Vagina (tissue), 2 donors: ENCODE results near the gene TCERG1. TPM values are rescaled to one million over a fixed set of nuclear protein-coding genes. Genes with fewer than 3 reads are reported as not detected.

Experiments used
- DNase-seq, 2 donors: peaks; one replicate each; pipeline ENCODE4 v3.0.0-alpha.2; 2017; ENCODE audit errors: extremely low spot score in 2 of 2
- H3K27ac ChIP-seq: fragments of 200-600 bp; sonication (generic); one replicate; pipeline ENCODE4 v1.5.1; 2019
- H3K27me3 ChIP-seq: fragments of 200-600 bp; sonication (generic); one replicate; pipeline ENCODE4 v1.5.1; 2019
- H3K36me3 ChIP-seq, 2 donors: fragments of 200-600 bp; sonication (generic); one replicate each; pipeline ENCODE4 v1.5.1; 2017 to 2019
- H3K4me1 ChIP-seq: fragments of 200-600 bp; sonication (generic); one replicate; pipeline ENCODE4 v1.5.1; 2019
- H3K4me3 ChIP-seq, 2 donors: fragments of 200-600 bp; sonication (generic); 1 replicate in 1 of 2; 2 replicates in 1 of 2; pipeline ENCODE4 v1.5.1; 2016 to 2019
- H3K9me3 ChIP-seq: fragments of 200-600 bp; sonication (generic); one replicate; pipeline ENCODE4 v1.5.1; 2019
- CTCF ChIP-seq, 3 experiments: fragments of 450-650 bp in 2 of 3; fragments of 200-600 bp in 1 of 3; sonication (generic) in 1 of 3; IDR thresholded peaks; one replicate each; pipeline ENCODE4 v1.5.1; 2017 to 2019; ENCODE audit warnings: antibody characterized with exemption in 3 of 3, mild to moderate bottlenecking in 2 of 3, moderate library complexity in 2 of 3
- POLR2A ChIP-seq, 2 donors: fragments of 450-650 bp; IDR thresholded peaks; one replicate each; pipeline ENCODE4 v1.6.1; 2017; ENCODE audit warnings: antibody characterized with exemption in 2 of 2, mild to moderate bottlenecking in 2 of 2, moderate library complexity in 2 of 2
- POLR2AphosphoS5 ChIP-seq, 2 donors: sonication (generic); formaldehyde crosslinking; IDR thresholded peaks; one replicate each; pipeline ENCODE4 v1.9.0; 2017; ENCODE audit warnings: antibody characterized with exemption in 2 of 2, mild to moderate bottlenecking in 2 of 2, low read depth in 1 of 2; ENCODE audit not compliant: insufficient read depth in 1 of 2
- intact Hi-C: fragments of 100-400 bp; cut with DNase I; formaldehyde crosslinking; loops from one replicate; pipeline ENCODE4 v1.15.1; 2023
- total RNA-seq: library from RNA; depleted of rRNA; stranded (reverse); fragments of >200 nt; gene quantifications from one replicate; pipeline ENCODE4 v1.2.3, GENCODE V29; 2016

The TCERG1 gene
- total RNA-seq, 1 donor from 2014 or later = 75.4 TPM

DNA sequence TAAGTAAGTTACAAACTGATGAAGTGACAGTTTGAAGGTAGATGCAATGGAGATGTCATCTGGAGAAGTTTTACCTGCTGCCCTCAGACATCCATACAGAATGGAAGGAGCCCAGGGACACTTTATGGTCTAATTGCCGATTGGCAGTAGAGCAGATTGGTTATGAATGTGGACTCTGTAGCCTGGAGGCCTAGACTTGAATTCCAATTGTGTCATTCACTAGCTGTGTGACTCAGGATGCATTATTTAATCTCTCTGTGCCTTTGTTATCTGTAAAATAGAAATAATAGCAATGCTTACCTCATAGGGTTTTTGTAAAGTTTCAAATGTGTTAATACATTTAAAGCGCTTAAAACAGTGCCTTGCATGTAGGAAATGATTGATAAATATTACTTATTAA is 5.2 kb upstream of the TCERG1 start:
- intact Hi-C loops = no loop called here
- TF ChIP-seq POLR2A (IDR thresholded peaks at IDR 0.05) (no peak), POLR2AphosphoS5 (IDR thresholded peaks at IDR 0.05; ENCODE audit: insufficient read depth in 1 of 2, low read depth in 1 of 2) (no peak), CTCF (IDR thresholded peaks at IDR 0.05) (no peak)
- Histone ChIP-seq H3K4me3 (no peak overlapping the region), H3K27me3 (no peaks in the 10 kb centered on the region), H3K9me3 (no peaks in the 10 kb centered on the region), H3K36me3 (no peaks in the 10 kb centered on the region), H3K4me1 (no peaks in the 10 kb centered on the region), H3K27ac (no peak overlapping the region)
- no peak for DNase-seq

- H3K4me1 ChIP-seq = peaks cover 35% of the 10 kb centered on the region
- intact Hi-C loops = no loop called here
- no peaks in the 10 kb centered on the region for H3K36me3 ChIP-seq
- no peaks in the 10 kb centered on the region for H3K27me3 ChIP-seq
- H3K9me3 ChIP-seq = no peaks in the 10 kb centered on the region
- H3K27ac ChIP-seq = peak overlapping the region; percentile 84
- DNase-seq = no peak
- TF ChIP-seq POLR2A (IDR thresholded peaks at IDR 0.05) (no peak), CTCF (IDR thresholded peaks at IDR 0.05) (no peak), POLR2AphosphoS5 (IDR thresholded peaks at IDR 0.05; ENCODE audit: insufficient read depth in 1 of 2, low read depth in 1 of 2) (no peak)
- peak overlapping the region; percentile 90 to 98 for H3K4me3 ChIP-seq
Observed at GRCh38 chr5:146447734-146448380, 724 bp downstream of the TCERG1 start.

GRCh38 chr5:146448783-146449519 is 1.8 kb downstream of the TCERG1 start:
- Histone ChIP-seq H3K9me3 (no peaks in the 10 kb centered on the region), H3K27ac (no peak overlapping the region), H3K4me1 (peaks cover 35% of the 10 kb centered on the region), H3K4me3 (no peak overlapping the region), H3K36me3 (no peaks in the 10 kb centered on the region), H3K27me3 (no peaks in the 10 kb centered on the region)
- TF ChIP-seq CTCF (IDR thresholded peaks at IDR 0.05) (no peak), POLR2AphosphoS5 (IDR thresholded peaks at IDR 0.05; ENCODE audit: insufficient read depth in 1 of 2, low read depth in 1 of 2) (no peak), POLR2A (IDR thresholded peaks at IDR 0.05) (no peak)
- DNase-seq = no peak
- intact Hi-C loops = no loop called here

DNA sequence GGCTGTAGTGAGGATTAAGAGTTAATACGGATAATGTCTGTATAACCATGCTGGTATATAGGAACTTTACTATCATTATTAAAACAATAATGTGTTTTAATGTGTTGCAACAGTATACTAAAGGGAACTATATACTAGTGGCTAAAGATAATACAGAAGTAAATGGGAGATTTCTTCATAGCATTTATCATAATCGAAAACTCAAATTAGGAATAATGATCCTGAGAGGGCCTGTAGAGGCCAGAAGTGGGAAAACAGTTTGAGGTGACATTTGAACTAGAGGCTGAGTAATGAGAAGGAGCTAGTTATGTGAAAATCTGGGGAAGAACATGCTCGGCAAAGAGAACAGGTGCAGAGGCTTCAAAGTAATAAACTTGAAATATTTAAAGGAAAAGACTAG is 2.9 kb downstream of the TCERG1 start:
- intact Hi-C loops = no loop called here
- Histone ChIP-seq H3K27ac (no peak overlapping the region), H3K36me3 (peaks cover 0 to 1% of the 10 kb centered on the region in 2 donors), H3K4me3 (no peak overlapping the region), H3K27me3 (no peaks in the 10 kb centered on the region), H3K9me3 (no peaks in the 10 kb centered on the region), H3K4me1 (peaks cover 35% of the 10 kb centered on the region)
- no peak for TF ChIP-seq CTCF (IDR thresholded peaks at IDR 0.05)
- TF ChIP-seq POLR2AphosphoS5 (IDR thresholded peaks at IDR 0.05; ENCODE audit: insufficient read depth in 1 of 2, low read depth in 1 of 2) = no peak
- TF ChIP-seq POLR2A (IDR thresholded peaks at IDR 0.05) = no peak
- DNase-seq = no peak

- Histone ChIP-seq H3K27me3 (no peaks in the 10 kb centered on the region), H3K4me3 (no peak overlapping the region), H3K27ac (no peak overlapping the region), H3K36me3 (peaks cover 0 to 11% of the 10 kb centered on the region in 2 donors), H3K4me1 (peaks cover 35% of the 10 kb centered on the region), H3K9me3 (no peaks in the 10 kb centered on the region)
- TF ChIP-seq CTCF (IDR thresholded peaks at IDR 0.05) = no peak
- TF ChIP-seq POLR2A (IDR thresholded peaks at IDR 0.05) = no peak
- no peak for TF ChIP-seq POLR2AphosphoS5 (IDR thresholded peaks at IDR 0.05; ENCODE audit: insufficient read depth in 1 of 2, low read depth in 1 of 2)
- intact Hi-C loops = no loop called here
- DNase-seq = no peak
Observed at GRCh38 chr5:146451411-146451810, 4.3 kb downstream of the TCERG1 start.
